Activated effector memory CD4-positive, alpha-beta T cell treated with anti-CD3 and anti-CD28 coated beads, Interleukin-2, amount 50 U/mL, for 16 hours (primary cell): ENCODE measurements around the gene RGS16.
"Not testable (repeated sequence)": the region's sequence is repeated elsewhere in the genome, so short reads cannot be mapped to it uniquely, and the experiment has no call there.

Experiments used
- DNase-seq: peaks from one replicate; pipeline ENCODE4 v3.0.0-alpha.2; 2020

The RGS16 gene

GRCh38 chr1:182604175-182605164, at the start of gene RGS16:
Gene RGS16, minus strand, starts transcription at chr1:182604389. Its CDS starts 130 bp downstream, at chr1:182604259.
- peak; percentile 96 for DNase-seq

- no peak for DNase-seq
Measured at GRCh38 chr1:182653986-182654385, 49.8 kb upstream of the RGS16 start.

- no peak for DNase-seq
Measured at GRCh38 chr1:182652933-182653332, 48.7 kb upstream of the RGS16 start.

- DNase-seq, result no peak
Measured at GRCh38 chr1:182651339-182651724, 47.1 kb upstream of the RGS16 start.

- no peak for DNase-seq
Measured at GRCh38 chr1:182650678-182651338, 46.6 kb upstream of the RGS16 start.

GRCh38 chr1:182649041-182649440, 44.9 kb upstream of the RGS16 start:
- no peak for DNase-seq

GRCh38 chr1:182646739-182647138, 42.5 kb upstream of the RGS16 start:
- DNase-seq, result no peak

- no peak for DNase-seq
Measured at GRCh38 chr1:182644886-182645285, 40.7 kb upstream of the RGS16 start.

GRCh38 chr1:182643699-182644098, 39.5 kb upstream of the RGS16 start:
- no peak for DNase-seq

- DNase-seq, result no peak
Measured at GRCh38 chr1:182642461-182642860, 38.3 kb upstream of the RGS16 start.

GRCh38 chr1:182641561-182641960, 37.4 kb upstream of the RGS16 start:
- DNase-seq, result no peak

GRCh38 chr1:182639330-182639729, 35.1 kb upstream of the RGS16 start:
- no peak for DNase-seq

- DNase-seq, result no peak
Measured at GRCh38 chr1:182637769-182638168, 33.6 kb upstream of the RGS16 start.

GRCh38 chr1:182635871-182636270, 31.7 kb upstream of the RGS16 start:
- no peak for DNase-seq

- DNase-seq, result no peak
Measured at GRCh38 chr1:182634306-182635072, 30.3 kb upstream of the RGS16 start.

GRCh38 chr1:182633657-182634281, 29.6 kb upstream of the RGS16 start:
- no peak for DNase-seq

GRCh38 chr1:182633031-182633430, 28.8 kb upstream of the RGS16 start:
- DNase-seq, result no peak

GRCh38 chr1:182632441-182632857, 28.3 kb upstream of the RGS16 start:
- DNase-seq, result not testable (repeated sequence)

- DNase-seq, result no peak
Measured at GRCh38 chr1:182631954-182632353, 27.8 kb upstream of the RGS16 start.

GRCh38 chr1:182631053-182631677, 27.0 kb upstream of the RGS16 start:
- no peak for DNase-seq

- DNase-seq, result no peak
Measured at GRCh38 chr1:182630586-182630985, 26.4 kb upstream of the RGS16 start.

- DNase-seq, result peak; percentile 87
Measured at GRCh38 chr1:182629499-182630096, 25.4 kb upstream of the RGS16 start.
